ENCODE measurements around the gene SPPL2B.

- TF ChIP-seq SMC3 (IDR thresholded peaks at IDR 0.05; ENCODE audit: low read depth, low read length): no peak
- no peak for TF ChIP-seq REST (IDR thresholded peaks at IDR 0.05; ENCODE audit: low read depth, low read length)
- TF ChIP-seq USF2 (IDR thresholded peaks at IDR 0.05; ENCODE audit: borderline replicate concordance, low read depth, low read length): no peak
- no peak for TF ChIP-seq CTCF (IDR thresholded peaks at IDR 0.05)
- no peak for TF ChIP-seq JUND (IDR thresholded peaks at IDR 0.05)
- TF ChIP-seq MAX (IDR thresholded peaks at IDR 0.05; ENCODE audit: low read depth): no peak
- no peak for TF ChIP-seq RXRA (IDR thresholded peaks at IDR 0.05; ENCODE audit: borderline replicate concordance, low read depth)
- TF ChIP-seq TCF12 (IDR thresholded peaks at IDR 0.05): no peak
- no peak for TF ChIP-seq EP300 (IDR thresholded peaks at IDR 0.05; ENCODE audit: borderline replicate concordance in 1 of 2, low read depth in 1 of 2, low read length in 1 of 2)
- TF ChIP-seq GATA2 (CRISPR knock-in tag; IDR thresholded peaks at IDR 0.05): no peak
- TF ChIP-seq MEF2A (IDR thresholded peaks at IDR 0.05; ENCODE audit: borderline replicate concordance, low read depth): no peak
- no peak for TF ChIP-seq TAF1 (IDR thresholded peaks at IDR 0.05; ENCODE audit: borderline replicate concordance, low read depth, low read length)
- no peak for TF ChIP-seq RFX5 (IDR thresholded peaks at IDR 0.05; ENCODE audit: low read length)
Measured at GRCh38 chr19:2283835-2284507, 44.5 kb upstream of the SPPL2B start.
